Measurements from ENCODE around the gene CDO1. TPM values are rescaled to one million over a fixed set of nuclear protein-coding genes. Genes with fewer than 3 reads are reported as not detected.

CDO1 gene
- total RNA-seq, 1 donor from 2014 or later = 36.0 TPM

GRCh38 chr5:115772731-115773475 lies 43.6 kb downstream of the CDO1 start:
- Histone ChIP-seq H3K9me3 (no peaks in the 10 kb centered on the region), H3K4me3 (no peak overlapping the region), H3K36me3 (no peaks in the 10 kb centered on the region), H3K4me1 (no peaks in the 10 kb centered on the region), H3K27me3 (no peaks in the 10 kb centered on the region), H3K27ac (no peak overlapping the region)
- intact Hi-C loops (cut with DNase I) = no loop called here
- DNase-seq (ENCODE audit: low spot score in 2 of 2) = no peak
- TF ChIP-seq, protein P1, sequence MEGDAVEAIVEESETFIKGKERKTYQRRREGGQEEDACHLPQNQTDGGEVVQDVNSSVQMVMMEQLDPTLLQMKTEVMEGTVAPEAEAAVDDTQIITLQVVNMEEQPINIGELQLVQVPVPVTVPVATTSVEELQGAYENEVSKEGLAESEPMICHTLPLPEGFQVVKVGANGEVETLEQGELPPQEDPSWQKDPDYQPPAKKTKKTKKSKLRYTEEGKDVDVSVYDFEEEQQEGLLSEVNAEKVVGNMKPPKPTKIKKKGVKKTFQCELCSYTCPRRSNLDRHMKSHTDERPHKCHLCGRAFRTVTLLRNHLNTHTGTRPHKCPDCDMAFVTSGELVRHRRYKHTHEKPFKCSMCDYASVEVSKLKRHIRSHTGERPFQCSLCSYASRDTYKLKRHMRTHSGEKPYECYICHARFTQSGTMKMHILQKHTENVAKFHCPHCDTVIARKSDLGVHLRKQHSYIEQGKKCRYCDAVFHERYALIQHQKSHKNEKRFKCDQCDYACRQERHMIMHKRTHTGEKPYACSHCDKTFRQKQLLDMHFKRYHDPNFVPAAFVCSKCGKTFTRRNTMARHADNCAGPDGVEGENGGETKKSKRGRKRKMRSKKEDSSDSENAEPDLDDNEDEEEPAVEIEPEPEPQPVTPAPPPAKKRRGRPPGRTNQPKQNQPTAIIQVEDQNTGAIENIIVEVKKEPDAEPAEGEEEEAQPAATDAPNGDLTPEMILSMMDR (IDR thresholded peaks at IDR 0.05) = no peak

DNA sequence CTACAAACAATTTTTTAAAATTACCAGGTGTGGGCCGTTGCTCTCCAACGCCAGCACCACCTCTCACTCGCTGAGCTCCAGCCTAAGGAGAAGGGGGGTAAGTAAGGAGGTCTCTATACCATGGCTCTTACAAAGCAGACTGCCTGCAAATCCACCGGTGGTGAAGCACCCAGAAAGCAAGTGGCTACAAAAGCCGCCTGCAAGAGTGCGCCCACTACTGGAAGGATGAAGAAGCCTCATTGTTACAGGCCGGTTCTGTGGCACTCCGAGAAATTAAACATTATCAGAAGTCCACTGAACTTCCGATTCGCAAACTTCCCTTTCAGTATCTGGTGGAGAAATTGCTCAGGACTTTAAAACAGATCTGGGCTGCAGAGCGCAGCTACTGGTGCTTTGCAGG lies 46.0 kb downstream of the CDO1 start:
- H3K36me3 ChIP-seq = no peaks in the 10 kb centered on the region
- TF ChIP-seq, protein P1 (IDR thresholded peaks at IDR 0.05) = no peak
- no peaks in the 10 kb centered on the region for H3K9me3 ChIP-seq
- H3K4me1 ChIP-seq = no peaks in the 10 kb centered on the region
- H3K27me3 ChIP-seq = no peaks in the 10 kb centered on the region
- intact Hi-C loops (cut with DNase I) = no loop called here
- DNase-seq (ENCODE audit: low spot score in 2 of 2) = no peak
- H3K4me3 ChIP-seq = no peak overlapping the region
- no peak overlapping the region for H3K27ac ChIP-seq

- no peaks in the 10 kb centered on the region for H3K4me1 ChIP-seq
- DNase-seq (ENCODE audit: low spot score in 2 of 2) = no peak
- H3K36me3 ChIP-seq = no peaks in the 10 kb centered on the region
- H3K27me3 ChIP-seq = no peaks in the 10 kb centered on the region
- H3K4me3 ChIP-seq = no peak overlapping the region
- no peaks in the 10 kb centered on the region for H3K9me3 ChIP-seq
- intact Hi-C loops (cut with DNase I) = no loop called here
- TF ChIP-seq, protein P1 (IDR thresholded peaks at IDR 0.05) = no peak
- H3K27ac ChIP-seq = no peak overlapping the region
Measured at GRCh38 chr5:115767424-115767823, 49.0 kb downstream of the CDO1 start.

GRCh38 chr5:115766608-115767007 lies 49.9 kb downstream of the CDO1 start:
- intact Hi-C loops (cut with DNase I) = no loop called here
- H3K4me1 ChIP-seq = no peaks in the 10 kb centered on the region

GRCh38 chr5:115758356-115758755 lies 58.1 kb downstream of the CDO1 start:
- Histone ChIP-seq H3K27me3 (no peaks in the 10 kb centered on the region), H3K4me1 (no peaks in the 10 kb centered on the region), H3K27ac (no peak overlapping the region), H3K36me3 (no peaks in the 10 kb centered on the region), H3K4me3 (no peak overlapping the region), H3K9me3 (no peaks in the 10 kb centered on the region)
- TF ChIP-seq, protein P1 (IDR thresholded peaks at IDR 0.05) = no peak
- intact Hi-C loops (cut with DNase I) = no loop called here
- no peak for DNase-seq (ENCODE audit: low spot score in 2 of 2)

More at GRCh38 chr5:115766608-115767007, 49.9 kb downstream of the CDO1 start:
- Histone ChIP-seq H3K9me3 (no peaks in the 10 kb centered on the region), H3K27ac (no peak overlapping the region), H3K4me3 (no peak overlapping the region), H3K36me3 (no peaks in the 10 kb centered on the region), H3K27me3 (no peaks in the 10 kb centered on the region)
- TF ChIP-seq, protein P1 (IDR thresholded peaks at IDR 0.05) = no peak
- DNase-seq (ENCODE audit: low spot score in 2 of 2) = no peak
